GM20431 (cell line): Measurements from ENCODE around the gene E2F4.

ENCODE experiments used
- in situ Hi-C: fragments of 300-500 bp; cut with MseI, MboI; formaldehyde crosslinking; loops from one replicate; pipeline ENCODE4 v1.15.0; 2020; ENCODE audit warnings: low sequenced_read_pairs; ENCODE audit not compliant: unreplicated experiment

The E2F4 gene

DNA sequence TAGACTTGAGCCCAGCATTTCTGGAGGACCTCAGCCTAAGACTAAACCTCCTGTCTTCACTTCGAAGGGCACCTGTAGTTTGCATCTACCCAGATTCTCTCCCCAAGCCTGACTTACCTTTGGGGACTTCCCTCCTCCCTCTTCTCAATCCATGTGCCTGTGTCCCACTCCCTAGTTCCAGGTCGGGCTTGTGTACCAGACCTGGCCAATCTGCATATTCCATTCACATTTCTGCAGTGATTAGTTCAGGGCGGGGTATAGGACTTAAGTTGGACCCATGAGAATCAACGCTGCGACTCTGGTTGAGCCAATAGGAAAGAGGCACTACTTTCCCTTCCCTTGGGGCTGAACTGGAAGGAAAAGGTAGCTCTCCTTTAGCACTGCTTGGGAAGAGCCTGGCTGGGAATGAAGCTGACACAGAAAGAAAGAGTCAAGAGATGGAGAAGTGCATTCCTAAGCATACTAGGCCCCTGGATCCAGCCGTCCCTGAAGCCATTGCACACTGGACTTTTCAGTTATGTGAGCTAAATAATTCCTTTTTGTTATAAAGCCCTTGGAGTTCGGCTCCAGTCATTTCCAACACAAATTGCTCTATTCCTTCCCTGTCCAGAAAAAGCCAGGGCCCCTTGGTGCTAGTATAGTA, 34.7 kb upstream of the E2F4 start:
- in situ Hi-C loops, result no loop called here

DNA sequence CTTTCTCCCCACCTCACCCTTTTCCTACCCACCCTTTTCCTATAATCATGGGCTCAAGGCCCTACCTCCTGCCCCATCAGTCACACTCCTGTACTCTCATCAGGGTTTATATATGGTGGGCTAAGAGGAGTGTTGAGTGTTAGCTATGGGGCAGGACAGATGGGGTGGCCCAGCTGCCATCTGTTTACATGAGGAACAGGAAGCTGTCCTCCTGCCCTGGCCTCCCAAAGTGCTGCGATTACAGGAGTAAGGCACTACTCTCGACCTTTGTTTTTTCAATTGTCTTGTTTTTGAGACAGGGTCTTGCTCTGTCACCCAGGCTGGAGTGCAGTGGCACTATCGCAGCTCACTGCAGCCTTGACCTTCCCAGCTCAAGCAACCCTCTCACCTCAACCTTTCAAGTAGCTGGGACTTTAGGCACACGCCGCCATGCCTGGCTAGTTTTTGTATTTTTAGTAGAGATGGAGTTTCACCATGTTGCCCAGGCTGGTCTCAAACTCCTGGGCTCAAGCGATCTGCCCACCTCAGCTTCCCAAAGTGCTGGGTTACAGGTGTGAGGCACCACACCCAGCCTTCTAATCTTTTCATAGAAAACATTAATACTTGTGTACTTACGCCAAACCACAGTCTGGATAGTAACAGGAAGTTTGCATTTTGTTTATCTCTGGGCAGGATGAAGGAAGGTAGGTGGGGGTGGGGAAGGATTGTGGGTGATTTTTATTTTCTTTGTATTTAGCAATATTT, 33.9 kb upstream of the E2F4 start:
- in situ Hi-C loops, result no loop called here

GRCh38 chr16:67158637-67159600, 33.0 kb upstream of the E2F4 start:
- in situ Hi-C loops, result no loop called here

DNA sequence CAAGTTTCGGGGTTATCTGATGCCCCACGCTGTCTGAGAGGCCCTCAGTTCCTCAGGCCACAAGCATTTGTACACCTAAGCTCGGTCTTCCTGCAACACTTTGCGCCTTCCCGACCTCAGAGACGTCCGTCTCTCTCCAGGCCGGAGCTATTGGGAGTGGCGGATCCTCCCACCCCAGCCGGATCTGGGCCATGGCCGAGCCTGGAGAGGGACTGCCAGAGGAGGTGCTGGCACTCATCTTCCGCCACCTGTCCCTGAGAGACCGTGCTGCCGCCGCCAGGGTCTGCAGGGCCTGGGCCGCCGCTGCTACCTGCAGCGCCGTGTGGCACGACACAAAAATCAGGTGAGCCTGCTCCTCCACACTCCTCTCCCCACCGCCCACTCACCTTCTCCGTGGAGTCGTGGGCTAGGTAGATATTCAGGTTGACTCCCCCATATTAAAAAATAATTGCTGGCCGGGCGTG, 30.3 kb upstream of the E2F4 start:
- in situ Hi-C loops, result no loop called here

GRCh38 chr16:67162506-67163163, 29.3 kb upstream of the E2F4 start:
- in situ Hi-C loops, result no loop called here

- in situ Hi-C loops, result no loop called here
Measured at GRCh38 chr16:67163164-67163998, 28.6 kb upstream of the E2F4 start.

DNA sequence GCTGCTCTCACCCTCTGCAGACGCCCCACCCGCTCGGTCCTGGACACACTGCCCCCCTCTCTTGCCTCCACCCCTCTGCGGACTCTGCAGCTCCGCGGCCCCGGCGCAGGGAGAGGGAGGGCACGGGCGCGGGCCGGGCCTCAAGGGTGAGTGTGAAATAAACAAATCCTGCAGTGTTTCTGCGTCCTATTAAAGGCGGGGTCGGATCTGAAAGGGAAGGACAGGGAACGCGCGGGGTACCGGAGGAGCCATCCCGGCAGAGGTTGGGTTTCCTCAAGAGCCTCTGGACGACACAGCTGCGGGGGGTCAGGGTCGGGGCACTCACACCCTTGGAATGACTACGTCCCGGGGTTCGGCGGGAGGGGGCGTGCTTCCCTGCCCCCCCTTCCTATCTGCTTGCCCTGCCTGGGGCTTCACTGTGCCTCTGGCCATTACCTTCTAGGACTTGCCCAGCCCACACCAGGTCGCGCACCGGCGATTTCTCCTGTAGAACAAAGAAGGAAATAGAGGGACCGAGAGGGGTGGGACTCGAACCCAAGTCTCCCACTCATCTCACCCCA, 27.9 kb upstream of the E2F4 start:
- in situ Hi-C loops, result no loop called here

GRCh38 chr16:67164599-67165061, 27.3 kb upstream of the E2F4 start, which contains the start of gene HSF4:
Gene HSF4, plus strand, starts transcription at chr16:67164745. Its CDS starts 67 bp downstream, at chr16:67164812.
- in situ Hi-C loops, result no loop called here

DNA sequence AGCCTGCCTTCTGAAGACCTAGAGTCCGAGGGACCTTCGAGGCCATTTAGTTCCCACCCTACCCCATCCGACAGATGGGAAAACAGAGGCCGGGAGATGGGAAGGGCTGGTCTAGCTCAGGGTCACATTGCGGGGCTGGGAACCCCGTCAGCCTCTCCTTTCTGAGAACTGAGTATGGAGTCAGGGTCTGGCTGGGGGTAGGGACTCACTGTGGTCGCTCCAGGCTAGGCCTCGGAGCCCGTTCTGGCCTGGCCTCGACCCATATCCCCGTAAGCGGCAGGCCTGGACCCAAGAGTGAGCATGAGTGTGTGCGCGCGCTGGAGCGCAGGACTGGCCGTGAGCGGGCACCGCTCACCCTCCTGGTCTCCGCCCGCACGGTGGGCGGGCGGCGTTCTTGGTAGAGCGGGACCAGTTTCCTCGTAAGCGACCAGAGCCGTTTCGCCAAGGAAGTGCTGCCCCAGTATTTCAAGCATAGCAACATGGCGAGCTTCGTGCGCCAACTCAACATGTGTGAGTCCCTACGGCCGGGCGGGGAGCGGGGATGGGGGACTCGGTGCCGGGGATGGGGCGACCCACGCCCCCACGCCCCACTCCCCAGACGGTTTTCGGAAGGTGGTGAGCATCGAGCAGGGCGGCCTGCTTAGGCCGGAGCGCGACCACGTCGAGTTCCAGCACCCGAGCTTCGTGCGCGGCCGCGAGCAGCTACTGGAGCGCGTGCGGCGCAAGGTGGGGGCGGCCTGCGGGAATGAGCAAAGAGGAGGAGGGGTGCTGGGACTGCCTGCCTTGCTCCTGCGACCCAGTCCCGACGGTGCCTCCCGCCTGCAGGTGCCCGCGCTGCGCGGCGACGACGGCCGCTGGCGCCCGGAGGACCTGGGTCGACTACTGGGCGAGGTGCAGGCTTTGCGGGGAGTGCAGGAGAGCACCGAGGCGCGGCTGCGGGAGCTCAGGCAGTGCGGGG, 26.6 kb upstream of the E2F4 start:
- in situ Hi-C loops, result no loop called here

DNA sequence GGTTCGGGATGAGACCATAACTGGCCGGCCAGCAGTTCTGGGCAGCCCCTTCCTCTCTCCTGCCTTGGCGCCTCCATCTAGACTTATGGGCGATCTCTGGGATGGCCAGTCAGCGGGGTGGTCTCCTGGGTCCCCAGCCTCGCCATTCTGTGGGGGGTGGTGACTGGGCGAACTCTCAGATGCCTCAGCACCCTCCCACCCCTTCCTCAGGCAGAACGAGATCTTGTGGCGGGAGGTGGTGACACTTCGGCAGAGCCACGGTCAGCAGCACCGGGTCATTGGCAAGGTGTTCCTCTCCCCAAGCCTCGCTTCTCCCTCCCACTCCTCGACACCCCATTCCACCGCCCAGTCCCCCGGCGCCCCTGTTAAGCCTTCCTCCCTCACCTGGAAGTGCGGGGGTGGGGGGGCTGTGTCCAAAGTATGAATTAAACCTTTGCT, 25.8 kb upstream of the E2F4 start:
- in situ Hi-C loops, result no loop called here

- in situ Hi-C loops, result no loop called here
Measured at GRCh38 chr16:67166598-67167168, 25.3 kb upstream of the E2F4 start.

DNA sequence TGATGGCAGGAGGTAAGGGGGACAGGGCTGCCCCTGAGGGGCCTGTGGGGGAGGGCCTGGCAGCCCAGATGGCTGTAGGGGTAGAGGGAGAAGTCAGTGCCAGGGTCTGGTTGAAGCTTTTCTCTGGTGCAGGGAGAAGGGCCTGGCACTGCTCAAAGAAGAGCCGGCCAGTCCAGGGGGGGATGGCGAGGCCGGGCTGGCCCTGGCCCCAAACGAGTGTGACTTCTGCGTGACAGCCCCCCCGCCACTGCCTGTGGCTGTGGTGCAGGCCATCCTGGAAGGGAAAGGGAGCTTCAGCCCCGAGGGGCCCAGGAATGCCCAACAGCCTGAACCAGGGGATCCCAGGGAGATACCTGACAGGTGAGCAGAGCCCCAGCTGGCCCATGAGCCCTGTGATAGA, 24.4 kb upstream of the E2F4 start:
- in situ Hi-C loops, result no loop called here

GRCh38 chr16:67169011-67169451, 22.9 kb upstream of the E2F4 start:
- in situ Hi-C loops, result no loop called here

GRCh38 chr16:67169642-67170167, 22.2 kb upstream of the E2F4 start:
- in situ Hi-C loops, result no loop called here

- in situ Hi-C loops, result no loop called here
Measured at GRCh38 chr16:67170168-67170948, 21.6 kb upstream of the E2F4 start, which contains the start of gene NOL3. Gene NOL3, plus strand, starts transcription at chr16:67170538.
